8988T (cell line): ENCODE data around the gene SAP30BP.

Experiments
- DNase-seq: peaks from one replicate; pipeline ENCODE4 v3.0.0; 2011

The SAP30BP gene

GRCh38 chr17:75691801-75692626 lies 24.9 kb downstream of the SAP30BP start:
- no peak for DNase-seq

- DNase-seq: no peak
Measured at GRCh38 chr17:75692976-75693375, 25.8 kb downstream of the SAP30BP start.

GRCh38 chr17:75693500-75694481 lies 26.7 kb downstream of the SAP30BP start:
- no peak for DNase-seq

GRCh38 chr17:75694536-75694935 lies 27.4 kb downstream of the SAP30BP start:
- no peak for DNase-seq

DNA sequence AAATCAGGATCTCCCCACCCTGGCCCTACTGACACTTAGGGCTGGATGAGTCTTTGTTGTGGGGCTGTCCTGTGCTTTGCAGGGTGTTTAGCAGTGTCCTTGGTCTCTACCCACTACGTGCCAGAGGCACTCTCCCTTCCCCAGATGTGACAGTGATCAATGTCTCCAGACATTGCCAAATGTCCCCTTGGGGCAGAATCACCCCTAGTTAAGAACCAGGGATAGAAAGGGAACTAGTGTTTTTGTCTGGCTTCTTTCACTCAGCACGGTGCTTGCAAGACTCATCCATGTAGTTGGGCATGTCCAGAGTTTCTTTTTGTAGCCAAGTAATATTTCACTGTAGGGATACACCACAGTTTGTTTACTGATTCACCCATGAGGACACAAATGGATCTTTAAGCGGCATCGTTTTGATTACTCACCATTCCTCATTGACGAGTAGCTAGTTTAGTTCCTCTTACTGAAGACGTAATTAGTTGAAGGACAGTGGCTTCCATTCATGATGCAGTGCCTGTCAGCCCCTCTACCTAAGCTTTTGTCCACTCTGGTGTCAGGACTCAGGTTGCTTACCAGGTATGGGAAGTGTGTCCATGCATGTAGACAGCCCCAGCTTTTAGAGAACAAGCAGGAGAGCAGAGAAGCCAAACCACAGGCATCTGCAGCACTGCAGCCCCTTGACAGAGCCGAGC lies 28.1 kb downstream of the SAP30BP start:
- no peak for DNase-seq

- DNase-seq: no peak
Measured at GRCh38 chr17:75695830-75696271, 28.7 kb downstream of the SAP30BP start.

DNA sequence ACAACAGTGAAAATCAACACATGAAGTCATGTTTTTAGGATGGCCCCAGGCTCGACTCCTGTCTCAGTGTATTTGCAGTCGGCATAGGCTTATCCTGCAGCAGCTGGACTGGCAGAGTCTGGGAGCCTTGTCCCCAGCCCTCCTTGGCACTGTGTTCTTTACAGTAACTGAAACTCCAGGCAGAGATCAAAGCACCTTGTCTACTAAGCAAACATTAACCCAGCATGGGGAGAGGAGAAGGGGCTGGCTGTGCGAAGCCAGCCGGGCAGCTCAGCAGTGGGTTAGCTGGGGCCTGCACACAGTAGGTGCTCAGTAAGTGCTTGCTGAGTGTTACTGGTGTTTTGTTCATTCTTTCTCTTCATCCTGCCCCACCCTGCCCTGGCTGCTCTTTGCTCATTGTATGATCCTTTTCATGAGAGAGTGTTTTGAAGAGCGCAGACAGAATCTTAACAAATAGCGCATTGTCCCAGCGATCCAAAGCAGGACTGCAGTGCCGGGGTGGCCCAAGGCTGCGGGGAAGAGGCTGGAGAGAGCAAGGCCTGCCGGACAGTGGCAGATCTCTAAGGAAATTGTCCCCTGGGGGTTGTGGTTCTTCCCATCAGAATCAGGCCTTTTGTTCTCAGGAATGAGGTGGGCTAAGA lies 30.6 kb downstream of the SAP30BP start:
- DNase-seq: no peak

DNA sequence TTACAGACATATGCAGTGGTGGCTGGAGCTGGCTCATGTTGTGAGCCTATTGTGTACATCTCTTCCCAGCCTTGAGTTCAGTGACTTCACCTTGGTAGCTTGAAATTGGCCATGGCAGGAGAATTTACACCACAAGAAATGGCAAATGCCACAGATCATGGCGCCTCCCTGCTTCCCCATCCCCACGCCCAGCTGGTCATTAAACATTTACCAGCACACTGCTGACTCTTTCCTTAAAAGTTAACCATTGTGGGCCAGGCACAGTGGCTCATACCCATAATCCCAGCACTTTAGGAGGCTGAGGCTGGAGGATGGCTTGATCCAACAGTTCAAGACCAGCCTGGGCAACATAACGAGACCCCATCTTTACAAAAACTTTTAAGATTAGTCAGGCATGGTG lies 31.5 kb downstream of the SAP30BP start:
- no peak for DNase-seq

GRCh38 chr17:75701288-75701687 lies 34.1 kb downstream of the SAP30BP start:
- DNase-seq: no peak

- DNase-seq: no peak
Measured at GRCh38 chr17:75703191-75703590, 36.1 kb downstream of the SAP30BP start.

GRCh38 chr17:75703591-75703990 lies 36.5 kb downstream of the SAP30BP start:
- no peak for DNase-seq

DNA sequence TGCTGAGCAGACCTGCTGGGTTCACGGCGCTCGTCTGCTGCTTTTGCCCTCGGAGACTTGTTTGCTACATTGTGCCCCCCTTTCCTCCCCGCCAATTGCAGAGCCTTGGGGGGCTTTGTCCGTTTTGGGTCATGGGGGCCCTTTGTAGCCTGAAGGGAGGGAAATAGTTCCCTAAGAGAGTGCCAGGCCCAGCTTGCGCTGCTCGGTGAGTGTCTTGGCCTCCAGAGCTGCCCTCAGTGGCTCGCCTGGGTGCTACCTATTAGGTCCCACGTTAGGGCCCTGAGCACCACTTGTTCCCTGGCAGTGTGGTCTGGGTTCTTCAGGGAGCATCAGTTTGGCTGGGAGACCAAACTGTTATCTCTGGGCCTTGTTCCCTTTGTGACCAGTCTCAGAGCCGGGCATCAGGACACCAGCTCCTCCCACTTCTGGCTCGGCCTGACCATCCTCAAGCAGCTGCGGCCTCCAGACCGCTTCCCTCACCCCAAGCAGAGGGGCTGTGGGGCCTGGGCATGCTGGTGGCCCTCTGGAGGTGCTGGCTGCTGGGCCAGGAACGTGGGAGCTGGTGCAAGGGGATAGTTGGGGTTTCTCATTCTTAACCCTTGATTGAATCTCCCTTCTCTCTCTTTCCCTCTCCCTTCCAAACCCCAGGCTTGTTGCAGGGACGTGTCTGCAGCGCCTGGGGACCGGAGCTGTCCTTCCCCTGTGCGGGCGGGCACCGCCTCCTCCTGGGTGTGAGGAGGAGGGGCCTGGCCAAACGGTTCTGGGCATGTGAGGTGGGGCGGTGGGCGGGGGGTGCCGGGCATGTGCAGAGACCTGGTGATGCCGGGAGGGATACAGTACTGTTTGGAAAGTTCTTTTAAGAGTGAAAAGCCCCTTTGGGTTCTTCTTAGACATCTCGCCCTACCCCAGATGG lies 38.1 kb downstream of the SAP30BP start:
- no peak for DNase-seq

GRCh38 chr17:75706042-75706728 lies 39.0 kb downstream of the SAP30BP start:
- no peak for DNase-seq

- DNase-seq: peak; percentile 77
Measured at GRCh38 chr17:75707079-75707571, 40.0 kb downstream of the SAP30BP start.

DNA sequence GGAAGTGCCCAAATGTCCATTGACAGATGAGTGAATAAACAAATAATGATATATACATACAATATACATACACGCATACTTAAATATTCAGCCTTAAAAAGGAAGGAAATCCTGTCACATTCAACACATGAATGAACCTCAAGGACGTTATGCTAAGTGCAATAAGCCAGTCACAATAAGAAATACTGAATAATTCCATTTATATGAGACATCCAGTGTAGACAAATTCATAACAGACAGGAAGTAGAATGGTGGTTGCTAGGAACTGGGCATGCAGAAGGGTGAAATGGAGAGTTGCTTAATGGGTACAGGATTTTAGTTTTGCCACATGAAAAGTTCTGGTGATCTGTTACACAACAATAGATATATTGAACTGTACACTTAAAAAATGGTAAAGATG lies 45.3 kb downstream of the SAP30BP start:
- DNase-seq: no peak

DNA sequence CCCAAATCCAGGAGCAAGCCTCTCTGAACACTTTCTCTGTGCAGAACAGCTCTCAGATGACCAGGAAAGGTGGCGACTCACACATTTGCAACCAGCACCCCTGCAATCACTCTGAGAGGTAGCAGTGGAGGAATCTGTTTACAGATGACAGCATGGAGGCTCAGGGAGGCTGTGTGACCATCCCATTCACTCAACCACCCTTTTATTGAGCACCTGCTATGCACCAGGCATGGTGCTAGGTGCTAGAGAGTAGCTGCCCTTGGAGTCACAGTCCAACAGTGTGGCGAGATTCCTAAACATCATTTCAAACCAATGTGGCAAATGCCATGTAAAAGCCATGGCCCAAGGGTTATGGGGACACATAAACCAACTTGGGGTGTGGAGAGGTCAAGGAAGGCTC lies 52.6 kb downstream of the SAP30BP start:
- no peak for DNase-seq

DNA sequence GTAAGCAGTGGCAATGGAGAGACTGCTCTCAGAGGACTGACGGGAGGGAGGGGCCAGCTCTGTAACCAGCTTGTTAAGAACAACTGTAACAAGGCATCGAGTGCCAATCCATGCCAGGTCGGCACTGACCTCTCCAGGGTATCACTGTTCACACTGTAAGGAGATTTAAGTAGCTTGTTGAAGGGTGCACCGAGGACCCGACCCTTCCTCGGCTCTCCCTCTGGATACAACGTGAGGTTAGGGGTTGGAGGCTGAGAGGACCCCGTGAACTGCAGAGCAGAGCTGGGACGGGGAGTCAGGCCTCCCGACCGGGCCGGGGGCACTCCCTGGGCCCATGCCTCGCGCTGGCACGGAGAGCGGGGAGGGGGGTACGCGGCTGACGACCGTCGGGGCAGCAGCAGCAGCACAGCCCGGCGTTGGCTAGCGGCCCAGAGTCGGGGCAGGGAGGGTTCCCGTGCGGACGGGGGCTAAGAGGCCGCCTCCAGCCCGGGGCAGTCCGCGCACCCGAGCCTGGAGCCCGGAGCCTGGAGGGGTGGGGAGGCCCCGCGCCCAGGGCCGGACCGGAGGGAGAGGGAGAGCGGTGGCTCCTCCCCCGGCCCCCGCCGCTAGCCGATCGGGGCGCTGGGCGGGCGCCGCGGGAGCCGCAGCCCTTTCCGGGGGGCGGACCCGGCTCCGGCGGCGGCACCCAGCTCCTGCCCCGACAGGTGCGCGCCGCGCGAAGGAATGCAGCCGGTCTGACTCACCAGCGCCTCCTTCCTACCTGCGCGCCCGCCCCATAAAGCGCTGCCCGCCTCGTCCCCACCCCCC lies 53.7 kb downstream of the SAP30BP start, which contains the start of gene ITGB4:
Gene ITGB4 (plus strand): TSS at position 804 of the 807 bp plus-strand sequence. CDS start 3,245 bp downstream, outside the sequence.
- peak; percentile 50 for DNase-seq

- no peak for DNase-seq
Measured at GRCh38 chr17:75721463-75722011, 54.4 kb downstream of the SAP30BP start.

DNA sequence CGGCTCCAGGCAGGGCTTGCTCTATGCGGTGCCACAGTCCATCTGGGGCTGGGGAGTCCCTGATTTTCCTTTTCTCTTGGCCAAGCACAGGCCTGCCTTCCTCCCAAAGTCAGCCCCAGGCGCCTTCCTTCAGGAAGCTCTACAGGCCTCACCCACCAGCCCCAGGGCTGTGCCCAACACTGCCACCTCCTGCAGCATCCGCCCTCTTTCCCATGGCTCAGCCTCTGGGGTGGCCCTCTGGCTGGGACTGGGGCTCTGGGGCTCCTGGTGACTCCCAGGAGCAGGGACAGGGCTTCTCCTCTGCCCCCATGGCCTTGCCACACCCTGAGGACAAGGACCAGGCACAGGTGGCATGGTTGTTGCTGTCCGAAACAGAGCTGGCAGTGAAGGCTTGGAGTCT lies 54.9 kb downstream of the SAP30BP start:
- no peak for DNase-seq
